ENCODE results near the gene SIAH3.

Gene SIAH3

DNA sequence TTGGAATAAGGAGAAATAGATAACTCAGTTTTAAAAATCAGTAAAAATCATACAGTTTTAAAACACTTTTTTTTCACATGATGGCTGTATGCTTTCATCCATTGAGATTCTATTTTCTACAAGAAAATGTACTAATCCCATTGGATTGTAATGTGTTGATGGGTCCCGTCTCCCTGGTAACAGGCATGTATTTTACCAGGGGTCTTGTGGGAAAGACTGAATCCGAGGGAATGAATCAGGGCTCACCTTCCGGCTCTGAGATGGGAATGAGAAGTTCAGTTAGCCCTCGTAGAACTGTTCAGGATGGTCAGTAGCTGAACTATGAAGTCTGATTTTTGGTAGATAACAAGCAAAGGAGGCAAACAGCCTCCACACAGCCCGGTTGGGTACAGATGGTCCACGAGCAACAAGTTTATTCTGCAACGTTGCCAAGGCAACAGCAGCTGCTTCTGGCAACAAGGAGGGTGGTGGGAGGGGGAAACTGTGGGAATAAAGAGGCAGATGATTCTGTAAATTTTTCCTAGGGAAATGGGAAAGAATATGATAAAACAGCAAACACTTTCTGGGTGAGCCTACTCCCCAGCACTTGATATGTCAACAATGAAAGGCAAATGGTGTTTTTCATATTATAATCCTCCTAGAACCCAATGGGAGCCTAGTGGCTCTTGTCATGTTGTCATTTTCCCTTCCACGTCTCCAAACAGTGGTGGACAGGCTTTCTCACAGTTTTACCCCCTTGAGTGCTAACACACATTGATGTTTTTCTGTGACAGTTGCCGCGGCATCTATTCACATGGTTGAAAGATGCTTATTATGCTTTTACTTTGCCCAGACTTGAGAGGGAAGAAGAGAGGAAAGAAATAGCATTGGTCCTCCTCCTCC is 12.4 kb upstream of the SIAH3 start:
- in situ Hi-C loops (cut with HindIII; ENCODE audit: low sequenced_read_pairs), result no loop called here

DNA sequence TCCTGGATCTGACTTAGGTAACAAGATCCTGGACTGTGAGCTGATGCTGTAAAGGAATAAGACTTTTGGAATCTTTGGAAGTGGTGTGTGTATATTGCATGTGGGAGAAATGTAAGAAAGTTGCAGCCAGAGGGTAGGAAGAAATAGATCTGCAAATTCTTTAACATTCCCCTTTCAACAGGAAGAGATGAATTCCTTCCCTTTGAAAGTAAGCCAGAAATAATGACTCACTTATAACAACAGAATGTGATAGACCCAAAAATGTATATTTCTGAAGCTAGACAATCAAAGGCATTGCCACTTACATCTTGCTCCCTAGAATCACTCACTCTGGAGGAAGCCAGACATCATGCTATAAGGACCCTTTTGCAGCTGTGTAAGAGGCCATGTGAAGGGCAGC is 9.8 kb upstream of the SIAH3 start:
- in situ Hi-C loops (cut with HindIII; ENCODE audit: low sequenced_read_pairs), result no loop called here

DNA sequence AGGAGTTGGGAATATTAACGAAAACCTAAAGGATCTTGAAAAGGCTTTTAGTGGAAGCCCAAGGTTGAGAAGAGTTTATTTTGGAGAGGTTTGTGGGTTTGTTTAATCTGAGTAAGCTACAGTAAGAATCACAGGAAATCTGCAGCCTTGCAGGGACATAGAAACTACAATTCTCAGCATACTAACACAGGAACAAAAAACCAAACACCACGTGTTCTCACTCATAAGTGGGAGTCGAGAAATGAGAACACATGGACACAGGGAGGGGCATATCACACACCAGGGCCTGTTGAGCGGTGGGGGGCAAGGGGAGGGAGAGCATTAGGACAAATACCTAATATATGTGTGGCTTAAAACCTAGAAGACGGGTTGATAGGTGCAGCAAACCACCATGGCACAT is 8.7 kb upstream of the SIAH3 start:
- in situ Hi-C loops (cut with HindIII; ENCODE audit: low sequenced_read_pairs), result no loop called here

DNA sequence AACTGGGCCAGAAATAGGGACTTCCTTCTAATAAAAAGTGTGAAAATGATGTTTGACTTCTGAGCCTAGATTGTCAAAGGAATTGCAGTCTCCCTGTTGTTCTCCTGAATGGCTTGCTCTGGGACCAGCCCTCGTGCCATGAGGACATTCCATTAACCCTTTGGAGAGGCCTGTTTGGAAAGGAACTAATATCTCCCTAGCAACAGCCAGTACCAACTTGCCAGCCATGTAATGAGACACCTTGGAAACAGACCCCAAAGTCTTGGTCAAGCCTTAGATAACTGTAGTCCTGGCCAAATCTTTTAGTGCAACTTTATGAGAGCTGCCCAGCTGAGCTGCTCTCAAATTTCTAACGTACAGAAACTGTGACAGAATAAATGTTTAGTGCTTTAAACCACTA is 8.2 kb upstream of the SIAH3 start:
- in situ Hi-C loops (cut with HindIII; ENCODE audit: low sequenced_read_pairs), result no loop called here

DNA sequence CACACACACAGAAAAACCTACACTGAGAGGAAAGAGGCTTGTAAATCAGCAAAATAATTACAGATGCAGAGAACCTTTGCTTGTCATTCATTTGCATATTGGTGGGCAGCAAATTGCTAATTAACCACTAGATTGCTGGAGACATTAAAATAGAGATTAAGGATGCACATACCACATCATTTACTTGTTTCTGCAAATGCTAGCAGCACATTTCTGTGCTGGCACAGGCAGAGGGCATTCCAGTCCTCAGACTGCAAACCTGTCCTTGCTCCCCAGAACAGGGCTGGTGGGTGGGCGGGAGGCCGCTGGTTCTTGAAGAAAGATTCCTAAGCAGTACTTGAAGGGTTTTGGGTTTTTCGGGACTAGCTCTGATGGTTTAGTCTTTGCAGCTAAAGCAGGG is 941 bp upstream of the SIAH3 start:
- in situ Hi-C loops (cut with HindIII; ENCODE audit: low sequenced_read_pairs), result no loop called here

DNA sequence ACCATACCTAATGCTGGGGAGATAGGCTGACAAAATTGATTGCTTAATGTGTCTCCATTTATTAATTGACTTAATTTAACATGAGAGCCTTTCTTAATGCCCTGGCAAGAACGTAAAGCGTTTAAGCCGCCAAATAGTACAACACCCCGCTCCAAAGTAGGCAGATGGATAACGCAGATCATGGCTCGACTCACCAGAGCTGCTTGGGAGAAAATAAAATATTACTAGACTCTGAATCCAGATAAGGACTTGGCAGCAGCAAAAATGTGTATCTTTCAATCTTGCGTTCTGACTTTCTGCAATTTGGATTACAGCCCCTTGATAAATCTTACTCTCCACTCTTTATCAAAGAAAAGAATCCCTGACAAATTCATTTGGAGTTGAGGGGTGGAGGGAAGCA is 403 bp upstream of the SIAH3 start:
- in situ Hi-C loops (cut with HindIII; ENCODE audit: low sequenced_read_pairs), result no loop called here

DNA sequence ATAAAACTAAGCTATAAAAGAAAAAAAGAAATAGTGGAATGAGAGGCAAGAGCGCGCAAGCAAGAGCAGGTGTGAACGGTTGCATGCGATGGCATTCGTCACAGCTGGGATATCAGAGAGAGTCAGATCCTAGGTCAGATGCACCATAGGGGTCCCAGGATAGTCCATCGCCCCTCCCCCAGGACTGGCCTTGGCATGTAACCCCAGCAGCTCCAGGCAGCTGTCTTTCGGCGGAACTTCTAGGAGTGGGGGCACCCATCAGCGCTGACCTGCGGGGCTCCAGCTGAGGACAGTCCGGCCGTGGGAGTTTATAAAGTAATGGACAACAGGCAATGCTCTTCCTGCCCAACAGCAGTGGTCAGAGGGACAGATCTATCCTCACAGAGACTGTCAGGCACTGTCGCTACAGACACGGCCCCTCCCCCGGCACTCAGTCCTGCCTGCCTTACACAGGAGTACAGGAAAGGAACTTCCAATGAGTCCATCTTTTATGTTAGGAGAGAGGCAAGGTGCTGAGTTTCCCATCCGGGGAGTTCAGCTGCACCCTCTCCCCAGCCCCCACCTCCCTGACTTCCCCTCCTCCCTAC is 1.4 kb downstream of the SIAH3 start:
- in situ Hi-C loops (cut with HindIII; ENCODE audit: low sequenced_read_pairs), result no loop called here

DNA sequence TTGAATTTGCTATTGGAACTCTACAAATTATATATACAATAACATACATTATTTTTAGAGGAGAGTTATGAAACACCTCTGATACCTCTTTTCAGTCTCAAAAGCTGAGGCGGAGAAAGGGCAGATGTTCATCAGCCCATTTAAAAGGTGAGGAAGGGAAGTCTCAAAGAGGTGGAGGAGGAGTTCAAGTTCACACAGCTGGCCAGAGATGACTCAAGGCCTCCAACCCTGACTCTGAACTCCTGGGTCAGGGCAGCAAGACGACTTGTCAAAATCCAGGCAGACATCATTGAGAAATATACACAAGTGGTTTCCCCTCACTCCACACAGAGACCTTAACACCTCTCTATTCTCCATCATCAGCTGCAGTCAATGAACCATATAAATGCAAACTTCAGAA is 2.1 kb downstream of the SIAH3 start:
- in situ Hi-C loops (cut with HindIII; ENCODE audit: low sequenced_read_pairs), result no loop called here

DNA sequence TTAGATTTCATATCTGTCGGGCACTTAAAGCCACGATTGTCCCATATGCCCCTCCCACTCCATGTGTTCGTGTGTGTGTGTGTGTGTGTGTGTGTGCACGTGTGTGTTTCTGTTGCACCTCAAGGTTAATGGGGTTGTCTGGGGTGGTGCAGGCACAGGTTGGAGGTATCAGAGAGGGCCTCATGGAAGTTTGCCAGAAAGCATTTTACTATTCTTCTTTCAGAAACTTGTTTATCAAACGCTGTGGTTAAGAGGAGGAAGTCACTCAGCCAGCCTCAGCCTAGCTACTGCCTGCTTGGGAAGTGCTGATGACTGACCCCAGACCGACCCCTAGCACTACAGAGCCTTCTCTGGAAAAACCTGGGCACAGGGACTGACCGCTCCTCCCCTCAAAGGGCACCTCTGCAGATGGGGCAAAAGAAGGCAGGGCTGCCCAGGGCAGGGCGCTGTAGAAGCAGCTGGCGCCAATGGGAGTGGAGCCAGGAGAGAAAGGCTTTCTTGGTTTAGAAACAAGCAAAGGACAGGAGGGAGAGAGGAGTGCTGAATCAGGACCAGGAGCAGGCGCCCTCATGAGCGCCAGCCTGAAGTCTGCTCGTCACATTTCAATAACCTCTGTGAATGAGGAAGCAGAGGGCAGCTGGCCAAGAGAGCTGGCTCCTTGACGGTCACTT is 3.9 kb downstream of the SIAH3 start:
- in situ Hi-C loops (cut with HindIII; ENCODE audit: low sequenced_read_pairs), result no loop called here

DNA sequence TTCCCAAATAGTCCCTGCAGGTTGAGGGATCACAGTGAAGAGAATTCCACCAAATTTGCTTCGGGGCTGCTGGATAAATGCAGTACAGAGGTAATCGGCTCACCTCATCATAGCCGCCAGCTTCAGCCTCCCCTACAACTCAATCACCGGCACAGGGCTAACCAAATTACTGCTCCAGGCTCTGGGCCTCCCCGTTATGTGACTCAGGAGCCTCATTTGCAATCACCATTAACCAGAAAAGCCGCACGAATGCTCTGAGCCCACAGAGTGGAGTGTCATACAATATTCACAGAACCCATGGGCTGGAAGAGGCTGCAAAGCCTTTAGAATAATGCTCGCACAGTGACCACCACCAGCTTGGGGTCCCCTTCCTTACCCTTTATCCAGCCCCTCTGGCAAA is 4.9 kb downstream of the SIAH3 start:
- in situ Hi-C loops (cut with HindIII; ENCODE audit: low sequenced_read_pairs), result no loop called here

DNA sequence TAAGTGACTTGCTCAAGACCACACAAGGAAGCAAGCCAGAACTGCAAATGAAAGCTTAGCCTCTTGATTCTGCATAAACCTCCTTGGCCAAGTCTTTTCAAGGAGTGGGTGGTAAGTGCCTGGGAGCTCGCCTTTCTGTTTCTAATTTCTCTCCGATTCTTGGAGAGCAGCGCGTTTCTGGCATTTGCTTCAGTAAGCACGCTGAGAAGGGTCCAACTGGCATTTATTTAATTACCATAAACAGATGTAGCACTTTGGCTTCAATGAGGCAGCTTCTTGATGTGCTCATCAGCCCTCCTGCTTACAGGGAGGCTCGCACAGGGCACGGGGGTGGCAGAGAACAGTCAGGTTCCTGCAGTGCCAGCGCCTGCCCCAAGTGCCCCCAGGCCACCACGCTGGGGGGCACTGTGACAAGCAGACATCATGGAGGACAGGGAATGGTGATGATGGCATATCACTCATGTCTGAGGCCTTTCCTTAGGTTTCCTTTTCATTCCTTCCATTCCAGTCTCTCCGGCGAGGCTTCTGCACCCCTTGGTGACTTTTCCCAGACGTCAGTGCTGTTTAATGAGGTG is 13.3 kb downstream of the SIAH3 start:
- in situ Hi-C loops (cut with HindIII; ENCODE audit: low sequenced_read_pairs), result loop anchor here (5.0 kb wide), 1 partner anchor 99 kb away; no protein-coding TSS in a partner anchor

DNA sequence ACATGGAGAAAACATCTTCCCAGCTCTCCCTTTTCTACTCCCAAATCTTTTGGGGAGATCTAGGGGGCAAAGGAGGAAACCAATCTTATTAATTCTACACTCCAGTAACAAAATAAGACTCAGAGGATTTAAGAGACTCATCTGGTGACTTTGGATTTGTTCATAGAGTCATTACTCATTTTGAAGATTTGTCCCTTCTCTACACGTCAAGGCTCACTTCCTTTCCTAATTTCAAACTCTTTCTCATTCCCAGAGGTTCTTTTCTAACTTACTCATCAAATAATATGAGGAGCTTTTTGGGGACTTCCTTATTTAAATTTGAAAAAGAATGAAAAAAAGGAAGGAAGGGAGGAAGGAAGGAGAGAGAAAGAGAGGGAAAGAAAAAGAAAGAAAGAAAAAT is 14.4 kb downstream of the SIAH3 start:
- in situ Hi-C loops (cut with HindIII; ENCODE audit: low sequenced_read_pairs), result loop anchor here (5.0 kb wide), 1 partner anchor 100 kb away; no protein-coding TSS in a partner anchor

DNA sequence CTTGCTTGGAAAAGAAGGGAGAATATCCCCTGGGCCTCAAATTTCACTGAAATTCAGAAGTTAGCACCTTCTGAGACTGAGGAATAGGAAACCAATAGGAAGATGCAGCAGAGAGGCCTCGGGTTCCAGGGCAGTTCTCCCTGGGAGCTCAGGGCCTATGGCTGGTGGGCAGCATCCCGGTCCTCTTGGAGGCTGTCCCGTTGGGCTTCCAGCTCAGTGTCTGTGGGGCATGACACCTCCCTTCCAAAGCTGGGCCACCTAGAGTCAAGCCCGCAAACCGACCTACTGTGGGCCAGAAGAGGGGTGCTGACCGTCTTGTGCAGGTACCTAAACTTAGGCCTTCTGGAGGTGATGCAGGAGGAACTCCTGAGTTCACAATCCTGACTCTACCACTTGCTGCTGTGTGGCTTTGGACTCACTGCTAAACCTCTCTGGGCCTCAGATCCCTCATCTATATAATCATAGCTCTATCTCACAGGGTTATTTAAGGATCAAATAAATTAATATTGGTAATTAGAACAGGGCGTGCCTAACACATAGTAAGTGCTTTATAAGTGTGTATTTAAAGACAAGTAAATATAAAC is 17.1 kb downstream of the SIAH3 start:
- in situ Hi-C loops (cut with HindIII; ENCODE audit: low sequenced_read_pairs), result no loop called here

DNA sequence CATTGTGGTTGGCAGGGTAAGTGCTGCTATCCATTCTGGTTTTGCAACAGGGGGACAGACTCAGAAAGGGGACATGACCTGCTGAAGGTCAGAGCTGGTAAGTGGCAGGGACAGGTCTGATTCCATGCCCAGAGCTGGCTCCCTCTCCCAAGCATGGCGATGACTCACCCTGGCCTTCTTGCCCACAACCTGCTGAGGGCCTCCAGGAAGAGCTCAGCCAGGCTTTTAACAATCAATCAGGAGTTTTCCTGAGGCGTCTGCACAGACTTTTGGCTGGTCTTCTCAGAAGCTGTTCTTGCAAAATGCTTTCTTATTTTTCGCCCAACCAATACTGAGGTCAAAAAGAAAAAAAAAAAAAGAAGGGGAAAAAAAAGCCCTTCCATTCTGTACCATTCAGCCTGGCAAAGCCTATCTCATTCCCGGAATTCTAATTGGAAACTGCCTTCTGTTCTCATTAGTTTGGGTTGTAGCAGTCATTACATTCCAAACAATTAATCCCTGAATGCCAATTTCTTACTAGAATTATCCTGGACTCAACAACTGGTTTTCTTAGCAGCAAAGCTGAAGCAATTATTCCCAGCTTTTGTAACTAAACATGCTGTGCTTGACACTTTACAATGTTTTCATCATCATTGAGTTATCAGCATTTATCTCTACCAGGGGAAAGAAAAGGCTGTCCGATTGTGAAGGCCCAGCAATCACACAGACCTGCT is 17.7 kb downstream of the SIAH3 start:
- in situ Hi-C loops (cut with HindIII; ENCODE audit: low sequenced_read_pairs), result no loop called here

DNA sequence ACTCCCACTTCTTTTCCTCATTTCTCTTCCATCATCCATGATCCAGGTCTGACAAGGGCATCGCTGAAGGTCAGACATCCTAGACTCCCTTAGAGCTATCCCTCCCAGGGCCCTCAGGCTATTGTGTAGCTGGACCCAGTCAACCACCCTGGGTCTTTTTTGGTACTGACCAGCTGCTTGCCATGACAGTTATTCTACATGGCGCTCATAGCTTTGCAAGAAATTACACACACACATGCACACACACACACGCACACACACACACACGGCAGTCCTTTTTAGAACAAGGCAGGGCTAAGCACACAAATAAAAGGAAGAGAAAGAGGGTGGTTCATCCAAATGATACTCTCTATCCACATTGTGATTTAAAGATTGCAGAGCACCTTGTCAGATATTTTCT is 18.3 kb downstream of the SIAH3 start:
- in situ Hi-C loops (cut with HindIII; ENCODE audit: low sequenced_read_pairs), result no loop called here

DNA sequence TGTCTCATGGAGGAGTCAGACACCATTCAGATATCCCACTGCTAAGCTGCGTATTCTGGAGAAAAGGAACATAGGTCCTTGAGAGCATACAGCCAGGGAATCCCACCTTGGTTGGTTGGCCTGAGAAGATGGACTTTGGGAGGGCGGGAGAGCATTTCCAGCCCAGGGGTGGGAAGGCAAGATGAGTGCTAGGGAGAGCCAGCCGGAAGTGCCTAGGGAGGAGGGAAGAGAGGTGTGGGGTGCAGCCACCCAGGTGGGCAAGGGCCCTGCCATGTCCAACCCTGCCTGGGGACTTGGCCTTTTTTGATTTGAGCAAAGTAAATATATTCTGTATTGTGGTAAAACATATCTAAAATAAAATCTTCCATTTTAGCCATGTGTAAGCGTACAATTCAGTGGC is 19.7 kb downstream of the SIAH3 start:
- in situ Hi-C loops (cut with HindIII; ENCODE audit: low sequenced_read_pairs), result no loop called here

DNA sequence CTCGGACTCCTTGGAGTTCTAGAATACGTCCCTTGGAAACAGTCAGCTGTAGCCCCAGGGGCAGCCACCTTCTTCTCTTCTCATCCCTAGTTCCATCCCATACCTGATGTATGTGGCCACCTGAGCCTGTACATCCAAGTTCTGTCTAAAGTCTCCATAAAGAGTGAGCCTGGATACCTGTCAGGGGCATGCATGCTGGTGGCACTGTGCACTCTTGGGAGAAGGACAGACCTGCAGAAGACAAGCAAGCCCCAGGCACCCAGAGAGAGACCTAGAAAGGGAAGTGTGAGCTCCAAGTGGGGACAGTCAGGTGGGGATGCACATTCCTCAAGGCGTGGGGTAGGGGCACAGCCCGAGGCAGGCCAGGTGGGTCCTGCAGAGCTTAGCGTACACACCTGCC is 21.4 kb downstream of the SIAH3 start:
- in situ Hi-C loops (cut with HindIII; ENCODE audit: low sequenced_read_pairs), result no loop called here

DNA sequence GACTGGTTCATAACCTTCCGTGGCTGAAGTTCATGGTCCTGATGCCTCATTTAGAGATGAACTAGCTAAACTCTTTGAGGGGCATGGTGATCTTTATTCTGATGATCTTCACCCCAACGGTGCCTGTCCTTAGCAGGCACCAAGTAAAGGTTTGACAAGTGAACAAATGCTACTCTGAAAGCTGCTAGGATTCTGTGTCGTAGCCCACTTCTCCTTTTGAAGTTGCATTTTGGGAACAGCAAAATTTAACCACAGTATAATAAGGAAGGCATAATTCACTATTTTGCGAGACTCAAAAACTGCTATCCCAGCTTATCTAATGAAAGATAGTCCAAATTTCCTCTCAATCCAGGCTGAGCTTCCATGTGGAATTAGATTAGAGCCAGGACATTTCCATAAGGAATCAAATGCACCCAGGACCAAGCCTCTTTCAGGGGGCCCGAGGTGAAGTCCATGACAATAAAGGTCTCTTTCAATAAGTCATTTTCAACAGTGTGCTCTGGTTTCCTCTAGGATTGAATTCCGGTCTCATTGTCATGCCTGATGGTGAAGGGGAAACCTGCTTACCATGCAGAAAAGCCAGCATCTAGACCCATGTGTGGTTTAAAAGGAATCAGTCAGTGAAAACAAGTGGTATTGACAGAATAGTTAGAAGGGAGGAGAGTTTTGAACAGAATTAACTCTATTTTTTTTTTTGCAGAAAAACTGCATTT is 23.1 kb downstream of the SIAH3 start:
- in situ Hi-C loops (cut with HindIII; ENCODE audit: low sequenced_read_pairs), result no loop called here

DNA sequence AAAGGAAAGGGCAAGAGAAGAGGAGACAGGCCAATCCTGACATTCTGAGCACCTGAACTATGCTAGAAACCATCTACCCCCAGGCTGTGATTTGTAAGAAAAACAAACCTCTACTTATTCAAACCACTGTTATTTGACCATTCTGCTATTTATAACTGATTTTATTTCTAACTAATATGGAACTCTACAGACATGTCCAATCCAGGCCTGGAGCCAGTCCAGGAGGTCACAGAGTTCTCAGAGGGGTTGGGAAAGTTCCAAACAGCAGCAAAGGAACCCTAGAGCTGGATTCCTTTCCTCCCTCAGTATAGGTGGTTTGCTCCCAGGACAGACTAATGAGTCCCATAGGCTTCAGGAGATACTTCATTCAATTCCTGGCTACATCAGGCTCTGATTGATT is 24.2 kb downstream of the SIAH3 start:
- in situ Hi-C loops (cut with HindIII; ENCODE audit: low sequenced_read_pairs), result no loop called here

DNA sequence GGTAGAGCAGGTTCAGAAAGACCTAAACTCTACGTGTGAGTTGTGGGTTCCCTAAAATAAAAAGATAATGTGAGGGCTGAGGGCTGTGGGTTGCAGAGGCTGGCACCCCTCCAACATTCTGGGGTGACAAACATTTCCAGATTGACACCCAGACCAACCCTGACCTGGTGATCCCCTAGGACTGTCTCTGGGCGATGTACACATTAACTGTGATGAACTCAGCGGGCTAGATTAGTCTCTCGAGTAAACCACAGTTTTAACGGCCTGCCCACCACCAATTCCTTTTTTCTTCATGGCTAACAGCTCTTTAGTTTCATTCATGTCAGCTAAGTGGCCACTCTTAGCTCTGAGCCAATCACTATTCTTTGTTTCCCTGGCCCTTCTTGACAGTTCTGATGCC is 24.8 kb downstream of the SIAH3 start:
- in situ Hi-C loops (cut with HindIII; ENCODE audit: low sequenced_read_pairs), result no loop called here
